Measurements from ENCODE around the gene RIPK4. TPM values are rescaled to one million over a fixed set of nuclear protein-coding genes. Genes with fewer than 3 reads are reported as not detected.

The RIPK4 gene
- total RNA-seq, 3 donors from 2014 or later (not counting 1 experiment from before 2014, with no cell fraction given) = 0.09 TPM; not detected in 2

DNA sequence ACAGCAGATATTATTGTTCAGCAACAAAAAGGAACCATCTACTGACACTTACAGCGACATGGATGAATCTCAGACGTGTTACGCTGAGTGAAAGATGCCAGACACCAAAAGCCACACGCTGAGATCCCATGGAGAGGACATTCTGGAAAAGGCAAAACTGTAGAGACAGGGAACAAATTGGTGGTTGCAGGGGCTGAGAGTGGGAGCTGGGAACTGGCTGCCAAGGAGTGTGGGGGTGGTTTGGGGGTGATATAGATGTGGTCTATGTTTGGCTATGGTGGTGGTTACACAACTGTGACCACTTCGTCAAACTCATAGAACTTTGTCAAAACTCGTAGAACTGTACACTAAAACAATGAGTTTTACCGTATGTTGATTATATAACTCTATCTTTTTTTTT is 57.7 kb downstream of the RIPK4 start:
- H3K27ac ChIP-seq (ENCODE audit: low read length) = no peak overlapping the region
- H3K9me3 ChIP-seq (ENCODE audit: control insufficient read depth, insufficient read depth, low read length) = no peaks in the 10 kb centered on the region
- H3K4me3 ChIP-seq (ENCODE audit: low read length) = no peak overlapping the region
- Mint-ChIP-seq H3K9me3 (no peaks in the 10 kb centered on the region), H3K36me3 (no peaks in the 10 kb centered on the region), H3K27me3 (ENCODE audit: low read depth in 2 of 2) (peaks cover 7 to 25% of the 10 kb centered on the region in 2 donors), H3K27ac (no peak overlapping the region), H3K4me3 (no peak overlapping the region), H3K4me1 (peaks cover 0 to 13% of the 10 kb centered on the region in 2 donors)
- no peaks in the 10 kb centered on the region for H3K36me3 ChIP-seq (ENCODE audit: control insufficient read depth, insufficient read depth, low read length)
- intact Hi-C loops (cut with micrococcal nuclease) = no loop called here
- no peaks in the 10 kb centered on the region for H3K27me3 ChIP-seq (ENCODE audit: control insufficient read depth, insufficient read depth, low read length)
- 69% methylated on average over 4 of the region's 7 CpGs for WGBS (ENCODE audit: insufficient coverage)
- H3K4me1 ChIP-seq (ENCODE audit: control insufficient read depth, insufficient read depth, low read length) = no peaks in the 10 kb centered on the region
- ATAC-seq (no peak), DNase-seq (no peak)
- no peak for TF ChIP-seq CTCF (IDR thresholded peaks at IDR 0.05)

GRCh38 chr21:41707960-41708330 is 58.9 kb downstream of the RIPK4 start:
- no peaks in the 10 kb centered on the region for H3K4me1 ChIP-seq (ENCODE audit: control insufficient read depth, insufficient read depth, low read length)
- Mint-ChIP-seq H3K27ac (no peak overlapping the region), H3K4me1 (peaks cover 0 to 13% of the 10 kb centered on the region in 2 donors), H3K4me3 (no peak overlapping the region), H3K27me3 (ENCODE audit: low read depth in 2 of 2) (peaks cover 7 to 21% of the 10 kb centered on the region in 2 donors), H3K36me3 (no peaks in the 10 kb centered on the region), H3K9me3 (no peaks in the 10 kb centered on the region)
- H3K9me3 ChIP-seq (ENCODE audit: control insufficient read depth, insufficient read depth, low read length) = no peaks in the 10 kb centered on the region
- H3K27me3 ChIP-seq (ENCODE audit: control insufficient read depth, insufficient read depth, low read length) = no peaks in the 10 kb centered on the region
- H3K36me3 ChIP-seq (ENCODE audit: control insufficient read depth, insufficient read depth, low read length) = no peaks in the 10 kb centered on the region
- no peak overlapping the region for H3K27ac ChIP-seq (ENCODE audit: low read length)
- no peak for DNase-seq
- intact Hi-C loops (cut with micrococcal nuclease) = no loop called here
- TF ChIP-seq CTCF (IDR thresholded peaks at IDR 0.05) = no peak
- H3K4me3 ChIP-seq (ENCODE audit: low read length) = no peak overlapping the region
- no peak for ATAC-seq

GRCh38 chr21:41707231-41707959 is 59.5 kb downstream of the RIPK4 start:
- no peaks in the 10 kb centered on the region for H3K27me3 ChIP-seq (ENCODE audit: control insufficient read depth, insufficient read depth, low read length)
- no peaks in the 10 kb centered on the region for H3K9me3 ChIP-seq (ENCODE audit: control insufficient read depth, insufficient read depth, low read length)
- no peak overlapping the region for H3K4me3 ChIP-seq (ENCODE audit: low read length)
- peaks cover 7 to 20% of the 10 kb centered on the region in 2 donors for H3K27me3 Mint-ChIP-seq (ENCODE audit: low read depth in 2 of 2)
- H3K4me3 Mint-ChIP-seq = no peak overlapping the region
- no peak for TF ChIP-seq CTCF (IDR thresholded peaks at IDR 0.05)
- no peak for DNase-seq
- intact Hi-C loops (cut with micrococcal nuclease) = no loop called here
- no peaks in the 10 kb centered on the region for H3K36me3 ChIP-seq (ENCODE audit: control insufficient read depth, insufficient read depth, low read length)
- H3K27ac Mint-ChIP-seq = no peak overlapping the region
- no peaks in the 10 kb centered on the region for H3K36me3 Mint-ChIP-seq
- H3K4me1 ChIP-seq (ENCODE audit: control insufficient read depth, insufficient read depth, low read length) = no peaks in the 10 kb centered on the region
- H3K9me3 Mint-ChIP-seq = no peaks in the 10 kb centered on the region
- H3K27ac ChIP-seq (ENCODE audit: low read length) = no peak overlapping the region
- WGBS (ENCODE audit: insufficient coverage) = 63% methylated on average over 6 of the region's 6 CpGs
- H3K4me1 Mint-ChIP-seq = peaks cover 0 to 13% of the 10 kb centered on the region in 2 donors
- ATAC-seq = no peak

- Histone ChIP-seq H3K4me1 (ENCODE audit: control insufficient read depth, insufficient read depth, low read length) (no peaks in the 10 kb centered on the region), H3K27me3 (ENCODE audit: control insufficient read depth, insufficient read depth, low read length) (no peaks in the 10 kb centered on the region), H3K4me3 (ENCODE audit: low read length) (no peak overlapping the region), H3K36me3 (ENCODE audit: control insufficient read depth, insufficient read depth, low read length) (no peaks in the 10 kb centered on the region), H3K27ac (ENCODE audit: low read length) (no peak overlapping the region), H3K9me3 (ENCODE audit: control insufficient read depth, insufficient read depth, low read length) (no peaks in the 10 kb centered on the region)
- no peak for DNase-seq
- Mint-ChIP-seq H3K4me3 (no peak overlapping the region), H3K27ac (no peak overlapping the region), H3K36me3 (no peaks in the 10 kb centered on the region), H3K27me3 (ENCODE audit: low read depth in 2 of 2) (peaks cover 4 to 15% of the 10 kb centered on the region in 2 donors), H3K4me1 (peaks cover 0 to 13% of the 10 kb centered on the region in 2 donors), H3K9me3 (no peaks in the 10 kb centered on the region)
- no peak for ATAC-seq
- whole genome bisulfite sequencing (ENCODE audit: insufficient coverage) = 63% methylated on average over 3 of the region's 3 CpGs
- TF ChIP-seq CTCF (IDR thresholded peaks at IDR 0.05) = no peak
- intact Hi-C loops (cut with micrococcal nuclease) = no loop called here
These were observed 60.2 kb downstream of the RIPK4 start for GRCh38 chr21:41706678-41707077.

Data from natural killer cell (primary cell).